Measurements from ENCODE around the gene PRSS48. TPM values are rescaled to one million over a fixed set of nuclear protein-coding genes. Genes with fewer than 3 reads are reported as not detected.

The PRSS48 gene
- total RNA-seq, 1 experiment from 2014 or later = not detected

DNA sequence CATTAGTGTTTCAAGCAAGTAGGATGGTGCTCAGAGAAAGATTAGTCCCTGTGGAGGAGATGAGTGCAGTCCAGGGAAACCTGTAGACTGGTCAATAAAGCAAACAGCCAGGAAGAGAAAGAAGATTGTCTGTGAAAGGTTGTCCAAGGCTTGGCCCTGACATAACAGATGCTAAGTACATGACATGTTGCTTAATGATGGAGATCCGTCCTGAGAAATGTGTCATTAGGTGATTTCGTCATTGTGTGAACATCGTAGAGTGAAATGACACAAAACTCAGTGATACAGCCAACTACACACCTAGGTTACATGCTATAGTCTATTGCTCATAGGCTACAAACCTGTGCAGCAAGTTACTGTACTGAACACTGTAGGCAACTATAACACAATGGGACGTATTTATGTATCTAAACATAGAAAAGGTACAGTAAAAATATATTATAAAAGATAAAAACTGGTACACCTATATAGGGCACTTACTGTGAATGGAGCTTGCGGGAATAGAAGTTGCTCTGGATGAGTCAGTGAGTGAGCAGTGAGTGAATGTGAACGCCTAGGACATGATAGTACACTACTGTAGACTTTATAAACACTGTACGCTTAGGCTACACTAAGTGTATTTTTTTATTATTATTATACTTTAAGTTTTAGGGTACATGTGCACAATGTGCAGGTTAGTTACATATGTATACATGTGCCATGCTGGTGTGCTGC is 9.0 kb upstream of the PRSS48 start:
- H2AFZ ChIP-seq (ENCODE audit: low read depth, low read length, poor library complexity, severe bottlenecking) = no peak overlapping the region
- H3K9me2 ChIP-seq (ENCODE audit: insufficient read depth) = no peaks in the 10 kb centered on the region
- no TSS peak for BruUV-seq (replicated peaks)
- no peaks in the 10 kb centered on the region for H3K4me1 ChIP-seq (ENCODE audit: control insufficient read depth in 1 of 2, insufficient read depth in 2 of 2, low read length in 2 of 2)
- TF ChIP-seq MAX (IDR thresholded peaks at IDR 0.05) (no peak), POLR2A (IDR thresholded peaks at IDR 0.05; ENCODE audit: borderline replicate concordance, extremely low read depth, insufficient read depth, insufficient read length) (no peak), ELF1 (IDR thresholded peaks at IDR 0.05; ENCODE audit: borderline replicate concordance, low read depth) (no peak), YY1 (IDR thresholded peaks at IDR 0.05; ENCODE audit: extremely low read depth, insufficient replicate concordance, low read depth, low read length) (no peak), FOSL1 (IDR thresholded peaks at IDR 0.05; ENCODE audit: low read depth) (no peak), CBX3 (IDR thresholded peaks at IDR 0.05; ENCODE audit: low read depth) (no peak), EZH2 (IDR thresholded peaks at IDR 0.05) (no peak), JUND (IDR thresholded peaks at IDR 0.05) (no peak), TCF7L2 (IDR thresholded peaks at IDR 0.05; ENCODE audit: borderline replicate concordance, extremely low read depth, insufficient read depth, insufficient read length) (no peak), EGR1 (IDR thresholded peaks at IDR 0.05; ENCODE audit: low read depth) (no peak), ATF3 (IDR thresholded peaks at IDR 0.05) (no peak), ZNF274 (IDR thresholded peaks at IDR 0.05; ENCODE audit: low read depth, low read length) (no peak), CEBPB (IDR thresholded peaks at IDR 0.05; ENCODE audit: low read depth) (no peak), ZFX (IDR thresholded peaks at IDR 0.05) (no peak), REST (IDR thresholded peaks at IDR 0.05; ENCODE audit: low read depth) (no peak), EZH2phosphoT487 (IDR thresholded peaks at IDR 0.05; ENCODE audit: borderline replicate concordance) (no peak)
- TF ChIP-seq, protein P1, sequence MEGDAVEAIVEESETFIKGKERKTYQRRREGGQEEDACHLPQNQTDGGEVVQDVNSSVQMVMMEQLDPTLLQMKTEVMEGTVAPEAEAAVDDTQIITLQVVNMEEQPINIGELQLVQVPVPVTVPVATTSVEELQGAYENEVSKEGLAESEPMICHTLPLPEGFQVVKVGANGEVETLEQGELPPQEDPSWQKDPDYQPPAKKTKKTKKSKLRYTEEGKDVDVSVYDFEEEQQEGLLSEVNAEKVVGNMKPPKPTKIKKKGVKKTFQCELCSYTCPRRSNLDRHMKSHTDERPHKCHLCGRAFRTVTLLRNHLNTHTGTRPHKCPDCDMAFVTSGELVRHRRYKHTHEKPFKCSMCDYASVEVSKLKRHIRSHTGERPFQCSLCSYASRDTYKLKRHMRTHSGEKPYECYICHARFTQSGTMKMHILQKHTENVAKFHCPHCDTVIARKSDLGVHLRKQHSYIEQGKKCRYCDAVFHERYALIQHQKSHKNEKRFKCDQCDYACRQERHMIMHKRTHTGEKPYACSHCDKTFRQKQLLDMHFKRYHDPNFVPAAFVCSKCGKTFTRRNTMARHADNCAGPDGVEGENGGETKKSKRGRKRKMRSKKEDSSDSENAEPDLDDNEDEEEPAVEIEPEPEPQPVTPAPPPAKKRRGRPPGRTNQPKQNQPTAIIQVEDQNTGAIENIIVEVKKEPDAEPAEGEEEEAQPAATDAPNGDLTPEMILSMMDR (IDR thresholded peaks at IDR 0.05 in 2 of 3, conservative IDR thresholded peaks at IDR 0.05 in 1 of 3; ENCODE audit: borderline replicate concordance in 1 of 3, insufficient read depth in 1 of 3, low read depth in 2 of 3, low read length in 2 of 3) = no peak
- TF ChIP-seq, protein P2, sequence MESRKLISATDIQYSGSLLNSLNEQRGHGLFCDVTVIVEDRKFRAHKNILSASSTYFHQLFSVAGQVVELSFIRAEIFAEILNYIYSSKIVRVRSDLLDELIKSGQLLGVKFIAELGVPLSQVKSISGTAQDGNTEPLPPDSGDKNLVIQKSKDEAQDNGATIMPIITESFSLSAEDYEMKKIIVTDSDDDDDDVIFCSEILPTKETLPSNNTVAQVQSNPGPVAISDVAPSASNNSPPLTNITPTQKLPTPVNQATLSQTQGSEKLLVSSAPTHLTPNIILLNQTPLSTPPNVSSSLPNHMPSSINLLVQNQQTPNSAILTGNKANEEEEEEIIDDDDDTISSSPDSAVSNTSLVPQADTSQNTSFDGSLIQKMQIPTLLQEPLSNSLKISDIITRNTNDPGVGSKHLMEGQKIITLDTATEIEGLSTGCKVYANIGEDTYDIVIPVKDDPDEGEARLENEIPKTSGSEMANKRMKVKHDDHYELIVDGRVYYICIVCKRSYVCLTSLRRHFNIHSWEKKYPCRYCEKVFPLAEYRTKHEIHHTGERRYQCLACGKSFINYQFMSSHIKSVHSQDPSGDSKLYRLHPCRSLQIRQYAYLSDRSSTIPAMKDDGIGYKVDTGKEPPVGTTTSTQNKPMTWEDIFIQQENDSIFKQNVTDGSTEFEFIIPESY (IDR thresholded peaks at IDR 0.05; ENCODE audit: extremely low read depth, insufficient replicate concordance, low read length) = no peak
- 0 out of 2 replicates have a peak, but pooled peaks cover 3% of the 10 kb centered on the region for H3K79me2 ChIP-seq (ENCODE audit: insufficient read depth, low read length)
- no peaks in the 10 kb centered on the region for H3K36me3 ChIP-seq (ENCODE audit: control insufficient read depth in 1 of 2, insufficient read depth in 2 of 2, low read length in 2 of 2)
- ATAC-seq (no peak), DNase-seq (ENCODE audit: low read depth, low spot score) (no peak)
- intact Hi-C loops (cut with micrococcal nuclease) = no loop called here
- H3K27me3 ChIP-seq (ENCODE audit: insufficient read depth, low read length) = no peaks in the 10 kb centered on the region
- H4K20me1 ChIP-seq (ENCODE audit: insufficient read depth) = no peaks in the 10 kb centered on the region
- ChIA-PET RAD21 (ENCODE audit: low non-redundant PET in 1 of 2, low total read pairs in 2 of 2, uncharacterized antibody in 2 of 2, unreplicated experiment in 2 of 2) (no interaction called here), CTCF (no interaction called here), POLR2A (no interaction called here)
- no peak overlapping the region for H3K27ac ChIP-seq (ENCODE audit: low read depth, low read length)
- no peak overlapping the region for H3K9ac ChIP-seq (ENCODE audit: low read length)
- no peaks in the 10 kb centered on the region for H3K9me3 ChIP-seq (ENCODE audit: control insufficient read depth in 1 of 2, insufficient read depth in 1 of 2, low read depth in 1 of 2, low read length in 2 of 2)
- H3K4me2 ChIP-seq (ENCODE audit: low read length) = no peak overlapping the region
- no peak overlapping the region for H3K4me3 ChIP-seq (replicated peaks in 1 of 2; ENCODE audit: low read depth in 1 of 2, low read length in 2 of 2)
